ENCODE data around the gene CR1. TPM values are rescaled to one million over a fixed set of nuclear protein-coding genes. Genes with fewer than 3 reads are reported as not detected.
A peak's percentile ranks its signal among the peaks of the same experiment; 100 is the strongest.

CR1 gene
- polyA plus RNA-seq, 3 donors: 11.3 to 30.8 (median 26.5) TPM

DNA sequence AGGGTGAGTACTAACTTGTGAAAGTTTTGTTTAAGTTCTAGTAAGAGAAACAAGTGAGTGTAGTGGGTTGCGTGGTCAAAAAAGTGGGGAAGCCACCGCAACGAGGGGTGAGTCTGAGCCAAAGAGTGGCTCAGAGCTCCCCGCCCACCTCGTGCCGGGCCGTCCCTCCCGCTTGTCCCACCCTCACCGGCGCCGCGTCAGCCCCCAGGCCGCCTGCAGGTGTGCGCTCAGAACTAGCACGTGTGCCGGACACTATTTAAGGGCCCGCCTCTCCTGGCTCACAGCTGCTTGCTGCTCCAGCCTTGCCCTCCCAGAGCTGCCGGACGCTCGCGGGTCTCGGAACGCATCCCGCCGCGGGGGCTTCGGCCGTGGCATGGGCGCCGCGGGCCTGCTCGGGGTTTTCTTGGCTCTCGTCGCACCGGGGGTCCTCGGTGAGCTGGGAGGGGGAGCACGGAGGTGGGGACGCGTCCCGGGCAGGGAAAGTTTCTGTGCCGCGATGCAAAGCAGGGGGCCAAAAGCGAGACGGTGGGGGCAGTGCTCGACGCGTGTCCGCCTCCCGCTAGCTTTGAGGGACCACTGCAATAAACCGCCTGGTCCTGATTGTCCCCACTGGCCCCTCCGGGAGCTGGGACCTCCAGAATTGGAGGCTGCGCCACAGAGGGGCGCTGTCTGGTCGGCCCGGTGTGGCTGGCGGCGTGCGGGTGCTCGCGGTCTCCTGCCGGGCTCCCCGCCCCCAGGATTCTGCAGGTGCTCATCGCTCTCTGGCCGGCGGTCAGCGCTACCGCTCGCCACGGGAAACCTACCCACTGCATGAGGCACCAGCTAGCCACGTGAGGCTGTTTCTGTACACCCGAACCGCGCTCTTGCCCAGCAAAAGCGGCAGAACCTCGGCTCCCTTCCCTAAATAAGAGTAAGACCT is 41.7 kb upstream of the CR1 start, which contains the start of gene CR2:
Gene CR2, plus strand, starts transcription at position 283 of the 919 bp plus-strand sequence. Its CDS starts 91 bp downstream, at position 374.
- Histone ChIP-seq H3K4me2 (replicated peaks; ENCODE audit: extremely low read depth, low read length, poor library complexity, severe bottlenecking) (peak within 1 kb of the TSS; percentile 86), H3K9me3 (replicated peaks in 1 of 2; ENCODE audit: control insufficient read depth in 1 of 2, insufficient read depth in 1 of 2, low read length in 2 of 2) (peaks cover 0 to 4% of the 10 kb centered on the region in 2 donors), H3K79me2 (ENCODE audit: insufficient read depth, low read length) (no peaks in the 10 kb centered on the region), H3K9ac (ENCODE audit: insufficient read depth, low read length, poor library complexity, severe bottlenecking) (peak within 1 kb of the TSS; percentile 48), H3K4me1 (ENCODE audit: control insufficient read depth in 1 of 2, insufficient read depth in 2 of 2, low read length in 2 of 2) (peaks cover 13 to 14% of the 10 kb centered on the region in 2 donors), H3K4me3 (replicated peaks in 1 of 3; ENCODE audit: low read depth in 2 of 3, low read length in 3 of 3) (peak within 1 kb of the TSS; percentile 43 to 76 (median 44)), H4K20me1 (ENCODE audit: insufficient read depth, low read length) (no peaks in the 10 kb centered on the region), H3K36me3 (replicated peaks in 1 of 2; ENCODE audit: control insufficient read depth in 1 of 2, insufficient read depth in 2 of 2, low read length in 2 of 2) (no peaks in the 10 kb centered on the region), H2AFZ (ENCODE audit: insufficient read depth, low read depth, low read length, poor library complexity, severe bottlenecking) (peak within 1 kb of the TSS; percentile 82), H3K27me3 (ENCODE audit: control insufficient read depth in 2 of 2, insufficient read depth in 2 of 2, low read length in 2 of 2) (peaks cover 67 to 74% of the 10 kb centered on the region in 2 donors), H3K27ac (ENCODE audit: low read depth in 1 of 2, low read length in 2 of 2) (no peak within 1 kb of the TSS)
- under 1% methylated on average over 72 of the region's 75 CpGs for WGBS (ENCODE audit: insufficient coverage)
- H3K4me1 Mint-ChIP-seq: peaks cover 17% of the 10 kb centered on the region
- DNase-seq: peak; percentile 16 to 30 (median 18)
- H3K36me3 Mint-ChIP-seq: peaks cover 0 to 9% of the 10 kb centered on the region in 2 donors
- peak within 1 kb of the TSS; percentile 65 to 84 for H3K4me3 Mint-ChIP-seq
- peak; percentile 39 for TF ChIP-seq CTCF (IDR thresholded peaks at IDR 0.05)
- H3K27me3 Mint-ChIP-seq (ENCODE audit: low read depth in 3 of 3): peaks cover 40 to 44% (median 44%) of the 10 kb centered on the region in 3 donors
- intact Hi-C loops (cut with micrococcal nuclease): no loop called here
- no peak within 1 kb of the TSS for H3K27ac Mint-ChIP-seq
- H3K9me3 Mint-ChIP-seq: peaks cover 0 to 6% (median 3%) of the 10 kb centered on the region in 7 donors

DNA sequence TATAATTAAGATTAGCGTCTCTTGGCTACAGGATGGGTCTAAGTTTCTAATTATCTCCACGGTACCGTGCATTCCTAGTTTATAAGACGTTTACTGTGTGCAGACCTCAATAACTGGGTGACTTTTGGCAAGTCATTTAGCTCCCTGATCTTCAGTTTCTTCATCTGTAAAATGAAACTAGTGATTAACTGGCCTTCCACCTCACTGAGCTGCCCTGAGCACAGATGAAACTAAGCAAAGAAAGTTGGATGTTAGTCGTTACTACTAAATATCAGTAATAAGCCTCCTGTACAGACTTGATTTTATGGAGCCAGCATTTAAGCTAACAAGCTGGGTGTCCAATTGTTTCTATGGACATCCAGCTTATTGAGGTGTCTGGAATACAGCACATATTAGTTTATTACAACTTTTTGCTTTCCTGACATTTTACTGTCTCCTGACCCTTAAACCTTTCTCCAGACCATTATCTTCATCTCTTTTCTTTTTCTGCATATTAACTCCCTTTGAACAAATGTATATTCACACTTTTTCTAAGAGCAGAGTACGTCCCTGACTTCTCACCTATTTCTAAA is 40.7 kb upstream of the CR1 start:
- peaks cover 17% of the 10 kb centered on the region for H3K4me1 Mint-ChIP-seq
- H3K79me2 ChIP-seq (ENCODE audit: insufficient read depth, low read length): no peaks in the 10 kb centered on the region
- TF ChIP-seq CTCF (IDR thresholded peaks at IDR 0.05): no peak
- peaks cover 0 to 9% of the 10 kb centered on the region in 2 donors for H3K36me3 Mint-ChIP-seq
- H3K27ac ChIP-seq (ENCODE audit: low read depth in 1 of 2, low read length in 2 of 2): no peak overlapping the region
- peak overlapping the region in 1 of 3 experiments; percentile 76 for H3K4me3 ChIP-seq (replicated peaks in 1 of 3; ENCODE audit: low read depth in 2 of 3, low read length in 3 of 3)
- H3K9ac ChIP-seq (ENCODE audit: insufficient read depth, low read length, poor library complexity, severe bottlenecking): no peak overlapping the region
- H3K9me3 Mint-ChIP-seq: peaks cover 0 to 6% (median 3%) of the 10 kb centered on the region in 7 donors
- no peak for DNase-seq
- no peaks in the 10 kb centered on the region for H4K20me1 ChIP-seq (ENCODE audit: insufficient read depth, low read length)
- H3K27me3 ChIP-seq (ENCODE audit: control insufficient read depth in 2 of 2, insufficient read depth in 2 of 2, low read length in 2 of 2): peaks cover 61 to 67% of the 10 kb centered on the region in 2 donors
- H3K4me2 ChIP-seq (replicated peaks; ENCODE audit: extremely low read depth, low read length, poor library complexity, severe bottlenecking): peak overlapping the region; percentile 86
- WGBS (ENCODE audit: insufficient coverage): 90% methylated on average over 2 of the region's 6 CpGs
- H3K36me3 ChIP-seq (replicated peaks in 1 of 2; ENCODE audit: control insufficient read depth in 1 of 2, insufficient read depth in 2 of 2, low read length in 2 of 2): no peaks in the 10 kb centered on the region
- peak overlapping the region; percentile 65 to 84 for H3K4me3 Mint-ChIP-seq
- no peak overlapping the region for H3K27ac Mint-ChIP-seq
- H3K4me1 ChIP-seq (ENCODE audit: control insufficient read depth in 1 of 2, insufficient read depth in 2 of 2, low read length in 2 of 2): peaks cover 13 to 14% of the 10 kb centered on the region in 2 donors
- peaks cover 0 to 4% of the 10 kb centered on the region in 2 donors for H3K9me3 ChIP-seq (replicated peaks in 1 of 2; ENCODE audit: control insufficient read depth in 1 of 2, insufficient read depth in 1 of 2, low read length in 2 of 2)
- peaks cover 35 to 40% (median 38%) of the 10 kb centered on the region in 3 donors for H3K27me3 Mint-ChIP-seq (ENCODE audit: low read depth in 3 of 3)
- no peak overlapping the region for H2AFZ ChIP-seq (ENCODE audit: insufficient read depth, low read depth, low read length, poor library complexity, severe bottlenecking)
- intact Hi-C loops (cut with micrococcal nuclease): no loop called here

Measured in CD14-positive monocyte (primary cell).